HEK293 (cell line): ENCODE measurements around the gene APOL2.
"Not testable (repeated sequence)": the region's sequence is repeated elsewhere in the genome, so short reads cannot be mapped to it uniquely, and the experiment has no call there.

Experiments
- ATF2 ChIP-seq: fragments of 450-650 bp; formaldehyde crosslinking; IDR thresholded peaks from 2 replicates; pipeline ENCODE4 v1.5.1; 2016; ENCODE audit warnings: missing biosample characterization, missing genetic modification characterization, low read depth
- CTCF ChIP-seq: fragments of 450-650 bp; formaldehyde crosslinking; IDR thresholded peaks from 2 replicates; pipeline ENCODE4 v1.5.1; 2016; ENCODE audit warnings: missing biosample characterization, missing genetic modification characterization
- PBX3 ChIP-seq: sonication (generic); formaldehyde crosslinking; IDR thresholded peaks from 2 replicates; pipeline ENCODE4 v1.8.1; 2022; ENCODE audit warnings: mild to moderate bottlenecking, moderate library complexity, missing genetic modification reagents
- PRDM2 ChIP-seq: fragments of 450-650 bp; formaldehyde crosslinking; IDR thresholded peaks from 2 replicates; pipeline ENCODE4 v1.5.1; 2016; ENCODE audit warnings: missing biosample characterization, missing genetic modification characterization, borderline replicate concordance
- YY1 ChIP-seq: fragments of 450-650 bp; formaldehyde crosslinking; IDR thresholded peaks from 2 replicates; pipeline ENCODE4 v1.5.1; 2018; ENCODE audit warnings: missing biosample characterization, missing genetic modification characterization
- ZBTB21 ChIP-seq: fragments of 450-650 bp; formaldehyde crosslinking; IDR thresholded peaks from 2 replicates; pipeline ENCODE4 v1.5.1; 2017; ENCODE audit warnings: missing biosample characterization, missing genetic modification characterization
- ZBTB6 ChIP-seq: fragments of 450-650 bp; formaldehyde crosslinking; IDR thresholded peaks from 2 replicates; pipeline ENCODE4 v1.5.1; 2017; ENCODE audit warnings: missing biosample characterization, missing genetic modification characterization
- ZFP41 ChIP-seq: fragments of 450-650 bp; formaldehyde crosslinking; IDR thresholded peaks from 2 replicates; pipeline ENCODE4 v1.5.1; 2016; ENCODE audit warnings: missing biosample characterization, missing genetic modification characterization, borderline replicate concordance
- ZNF121 ChIP-seq: fragments of 450-650 bp; formaldehyde crosslinking; IDR thresholded peaks from 2 replicates; pipeline ENCODE4 v1.5.1; 2016; ENCODE audit warnings: missing biosample characterization, missing genetic modification characterization
- ZNF280D ChIP-seq: fragments of 450-650 bp; formaldehyde crosslinking; IDR thresholded peaks from 2 replicates; pipeline ENCODE4 v1.5.1; 2016; ENCODE audit warnings: missing biosample characterization, missing genetic modification characterization
- ZNF501 ChIP-seq: fragments of 450-650 bp; formaldehyde crosslinking; IDR thresholded peaks from 2 replicates; pipeline ENCODE4 v1.5.1; 2016; ENCODE audit warnings: missing biosample characterization, missing genetic modification characterization
- ZNF660 ChIP-seq: fragments of 450-650 bp; IDR thresholded peaks from 2 replicates; pipeline ENCODE4 v1.5.1; 2018; ENCODE audit warnings: missing biosample characterization, mild to moderate bottlenecking, missing genetic modification characterization
- ZNF701 ChIP-seq: fragments of 450-650 bp; formaldehyde crosslinking; IDR thresholded peaks from 2 replicates; pipeline ENCODE4 v1.5.1; 2016; ENCODE audit warnings: missing biosample characterization, missing genetic modification characterization

- not testable (repeated sequence) for TF ChIP-seq ZNF660 (tag by site-specific recombination); ATF2 (tag by site-specific recombination); ZNF501 (tag by site-specific recombination); CTCF; ZNF701 (tag by site-specific recombination); YY1 (tag by site-specific recombination); PBX3; ZFP41 (tag by site-specific recombination); PRDM2 (tag by site-specific recombination); ZNF280D; ZBTB6 (tag by site-specific recombination); ZBTB21 (tag by site-specific recombination); ZNF121 (tag by site-specific recombination)
Measured at GRCh38 chr22:36262307-36262706, 23.0 kb upstream of the APOL2 start.
